Panc1 (cell line): ENCODE data around the gene RIT2. TPM values are rescaled to one million over a fixed set of nuclear protein-coding genes. Genes with fewer than 3 reads are reported as not detected.

Source experiments
- ATAC-seq: fragments of 200-7000 bp; cut with Tn5 transposase; 2 replicates; pipeline ENCODE4 v1.9.1; 2020; ENCODE audit warnings: mild to moderate bottlenecking, moderate library complexity
- BruUV-seq: library from RNA; stranded (reverse); fragments of 400-500 nt; replicated peaks from 2 replicates; lab custom pipeline; 2021; lab: Mats Ljungman, UMichigan
- CTCF ChIA-PET: fragments of 300-600 bp; sonication (Branson Sonifier 250); formaldehyde crosslinking; loops from one replicate; lab custom pipeline; 2022; ENCODE audit warnings: antibody characterized with exemption; lab: Charles Lee
- POLR2A ChIA-PET: fragments of 300-600 bp; sonication (Branson Sonifier 250); formaldehyde crosslinking; loops from one replicate; lab custom pipeline; 2022; ENCODE audit warnings: antibody characterized with exemption; lab: Charles Lee
- DNase-seq: peaks from one replicate; pipeline ENCODE4 v3.0.0-alpha.2; 2010; ENCODE audit warnings: low read depth, low spot score
- H3K27ac ChIP-seq: 2 replicates; pipeline ENCODE4 v1.5.1; 2011; ENCODE audit warnings: mild to moderate bottlenecking, low read length, inconsistent platforms
- H3K27me3 ChIP-seq: fragments of 200-500 bp; sonication (Bioruptor generic); 2 replicates; pipeline ENCODE4 v1.6.0; 2014; ENCODE audit warnings: low read length, inconsistent platforms; ENCODE audit not compliant: control insufficient read depth, insufficient read depth
- H3K36me3 ChIP-seq: fragments of 200-500 bp; sonication (Bioruptor generic); 2 replicates; pipeline ENCODE4 v1.5.1; 2014; ENCODE audit warnings: inconsistent platforms, mild to moderate bottlenecking, low read length, moderate library complexity; ENCODE audit not compliant: control insufficient read depth, insufficient read depth
- H3K4me1 ChIP-seq: 2 replicates; pipeline ENCODE4 v1.5.1; 2011; ENCODE audit warnings: inconsistent platforms, mild to moderate bottlenecking, low read length, moderate library complexity; ENCODE audit not compliant: control insufficient read depth, insufficient read depth
- H3K4me3 ChIP-seq, 2 experiments: 2 replicates each; pipeline ENCODE4 v1.5.1; 2011 to 2012; ENCODE audit warnings: low read depth in 2 of 2, low read length in 2 of 2, mild to moderate bottlenecking in 2 of 2, inconsistent platforms in 1 of 2, moderate library complexity in 1 of 2
- H3K9me3 ChIP-seq: fragments of 200-500 bp; sonication (Bioruptor generic); 2 replicates; pipeline ENCODE4 v1.5.1; 2014; ENCODE audit warnings: low read depth, mild to moderate bottlenecking, inconsistent platforms, low read length, moderate library complexity; ENCODE audit not compliant: control insufficient read depth, insufficient read depth
- CTCF ChIP-seq: fragments of 450-650 bp; IDR thresholded peaks from 2 replicates; pipeline ENCODE4 v1.5.1; 2017; ENCODE audit warnings: mild to moderate bottlenecking
- POLR2AphosphoS5 ChIP-seq: IDR thresholded peaks from 2 replicates; pipeline ENCODE4 v1.6.1; 2012; ENCODE audit warnings: mild to moderate bottlenecking, low read depth, low read length, moderate library complexity
- REST ChIP-seq, 2 experiments: IDR thresholded peaks; 2 replicates each; pipeline ENCODE4 v1.6.1; 2011 to 2012; ENCODE audit warnings: low read depth in 2 of 2, control low read depth in 1 of 2, low read length in 1 of 2, mild to moderate bottlenecking in 1 of 2, moderate library complexity in 1 of 2; ENCODE audit not compliant: insufficient read depth in 1 of 2
- SIN3A ChIP-seq: IDR thresholded peaks from 2 replicates; pipeline ENCODE4 v1.6.1; 2012; ENCODE audit warnings: low read depth, mild to moderate bottlenecking, low read length, moderate library complexity, borderline replicate concordance; ENCODE audit not compliant: insufficient read depth
- TCF7L2 ChIP-seq: IDR thresholded peaks from 2 replicates; pipeline ENCODE4 v1.6.1; 2011; ENCODE audit warnings: mild to moderate bottlenecking, low read depth, low read length, inconsistent platforms
- in situ Hi-C: cut with HindIII; loops from 2 replicates; pipeline ENCODE4 v1.10.0; 2016; ENCODE audit warnings: low sequenced_read_pairs, low pct_unique_long_range_greater_than_20kb
- intact Hi-C: fragments of 100-400 bp; cut with micrococcal nuclease; formaldehyde crosslinking; loops from one replicate; pipeline ENCODE4 v1.10.0; 2022; ENCODE audit not compliant: unreplicated experiment
- total RNA-seq: library from RNA; stranded (reverse); gene quantifications from one replicate; pipeline ENCODE4 v1.2.1, GENCODE V29; 2021; ENCODE audit not compliant: unreplicated experiment

RIT2 gene
- total RNA-seq, 1 experiment from 2014 or later, result not detected

GRCh38 chr18:43049021-43049420 lies 66.5 kb downstream of the RIT2 start:
- no peak for DNase-seq
- Histone ChIP-seq H3K9me3 (no peaks in the 10 kb centered on the region), H3K4me3 (no peak overlapping the region), H3K27me3 (no peaks in the 10 kb centered on the region), H3K27ac (no peak overlapping the region), H3K4me1 (no peaks in the 10 kb centered on the region), H3K36me3 (no peaks in the 10 kb centered on the region)
- TF ChIP-seq CTCF, result no peak
- no peak for ATAC-seq
- BruUV-seq, result no TSS peak
- intact Hi-C loops (no loop called here), in situ Hi-C loops (no loop called here)
- ChIA-PET CTCF (no interaction called here), POLR2A (no interaction called here)

GRCh38 chr18:43046322-43046721 lies 69.2 kb downstream of the RIT2 start:
- Histone ChIP-seq H3K9me3 (no peaks in the 10 kb centered on the region), H3K27ac (no peak overlapping the region), H3K4me1 (no peaks in the 10 kb centered on the region), H3K27me3 (no peaks in the 10 kb centered on the region), H3K36me3 (no peaks in the 10 kb centered on the region), H3K4me3 (no peak overlapping the region)
- CTCF ChIA-PET, result no interaction called here
- POLR2A ChIA-PET, result no interaction called here
- in situ Hi-C loops (no loop called here), intact Hi-C loops (no loop called here)
- no TSS peak for BruUV-seq
- no peak for DNase-seq
- no peak for ATAC-seq
- TF ChIP-seq TCF7L2 (no peak), CTCF (no peak), REST (IDR thresholded peaks at IDR 0.05; ENCODE audit: insufficient read depth in 1 of 2, low read depth in 2 of 2, low read length in 1 of 2) (no peak), SIN3A (no peak)

GRCh38 chr18:43043626-43044025 lies 71.9 kb downstream of the RIT2 start:
- Histone ChIP-seq H3K9me3 (no peaks in the 10 kb centered on the region), H3K27me3 (no peaks in the 10 kb centered on the region), H3K36me3 (no peaks in the 10 kb centered on the region), H3K4me3 (no peak overlapping the region), H3K4me1 (no peaks in the 10 kb centered on the region), H3K27ac (no peak overlapping the region)
- ATAC-seq, result no peak
- ChIA-PET POLR2A (no interaction called here), CTCF (no interaction called here)
- intact Hi-C loops (no loop called here), in situ Hi-C loops (no loop called here)
- TF ChIP-seq SIN3A (no peak), POLR2AphosphoS5 (no peak), CTCF (no peak), REST (IDR thresholded peaks at IDR 0.05; ENCODE audit: insufficient read depth in 1 of 2, low read depth in 2 of 2, low read length in 1 of 2) (no peak), TCF7L2 (no peak)
- BruUV-seq, result no TSS peak
- DNase-seq, result no peak
